GM06990 (cell line): ENCODE data around the gene PALLD.
A peak's percentile ranks its signal among the peaks of the same experiment; 100 is the strongest.

Source experiments
- DNase-seq: peaks from one replicate; pipeline ENCODE4 v3.0.0-alpha.2; 2011; ENCODE audit not compliant: insufficient read length; ENCODE audit errors: extremely low read depth
- H3K27me3 ChIP-seq: replicated peaks from 2 replicates; pipeline ENCODE4 v1.6.0; 2011; ENCODE audit warnings: low read length; ENCODE audit not compliant: control insufficient read depth, insufficient read depth
- H3K36me3 ChIP-seq: 2 replicates; pipeline ENCODE4 v1.5.1; 2011; ENCODE audit warnings: low read length; ENCODE audit not compliant: control insufficient read depth, insufficient read depth
- H3K4me3 ChIP-seq: replicated peaks from 2 replicates; pipeline ENCODE4 v1.5.1; 2011; ENCODE audit warnings: low read depth, mild to moderate bottlenecking, control low read depth, low read length
- CTCF ChIP-seq: IDR thresholded peaks from 2 replicates; pipeline ENCODE4 v1.5.1; 2011; ENCODE audit warnings: low read length, control low read depth, mild to moderate bottlenecking, inconsistent platforms; ENCODE audit not compliant: insufficient read depth, poor library complexity, severe bottlenecking

PALLD gene

GRCh38 chr4:168549143-168549542 is 52.3 kb downstream of the PALLD start:
- Histone ChIP-seq H3K36me3 (no peaks in the 10 kb centered on the region), H3K4me3 (no peak overlapping the region), H3K27me3 (no peaks in the 10 kb centered on the region)
- DNase-seq = no peak
- no peak for TF ChIP-seq CTCF

- no peak for TF ChIP-seq CTCF
- Histone ChIP-seq H3K4me3 (no peak overlapping the region), H3K27me3 (no peaks in the 10 kb centered on the region), H3K36me3 (no peaks in the 10 kb centered on the region)
- no peak for DNase-seq
These were observed 53.4 kb downstream of the PALLD start for GRCh38 chr4:168550064-168550766.

- Histone ChIP-seq H3K27me3 (no peaks in the 10 kb centered on the region), H3K4me3 (no peak overlapping the region), H3K36me3 (no peaks in the 10 kb centered on the region)
- DNase-seq = no peak
- no peak for TF ChIP-seq CTCF
These were observed 54.4 kb downstream of the PALLD start for GRCh38 chr4:168551211-168551610.

DNA sequence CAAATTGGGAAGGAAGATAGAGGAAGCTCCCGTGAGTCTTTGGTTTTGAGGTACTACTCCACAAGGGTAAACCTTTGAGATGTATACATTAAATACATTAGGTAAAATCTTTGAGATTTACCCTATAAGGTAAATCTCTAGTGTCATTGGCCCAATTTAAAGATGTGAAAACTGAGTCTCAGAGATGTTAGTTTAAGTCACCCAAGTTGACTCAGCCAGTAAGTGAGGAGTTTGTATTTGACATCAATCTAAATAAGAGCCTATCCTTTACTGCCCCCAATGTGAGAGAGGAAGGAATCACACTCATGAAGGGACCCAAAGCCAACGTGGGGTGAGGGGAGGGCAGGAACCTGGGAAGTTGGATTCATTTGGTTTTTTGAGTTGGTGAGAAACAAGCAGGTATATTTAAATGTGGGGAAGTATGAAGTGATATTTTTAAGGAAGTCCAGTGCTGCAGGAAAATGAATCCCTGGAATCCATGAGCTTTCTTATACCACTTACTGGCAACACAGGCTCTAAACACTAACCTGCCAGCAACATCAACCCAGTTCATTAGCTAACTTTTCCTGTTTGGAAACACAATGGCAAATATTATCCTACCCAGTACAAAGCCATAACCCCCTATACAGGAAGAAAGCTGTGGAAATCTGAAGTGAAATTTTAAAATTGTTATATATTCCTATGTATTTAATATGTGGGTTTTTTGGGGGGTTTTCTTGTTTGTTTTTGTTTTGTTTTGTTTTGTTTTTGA is 55.3 kb downstream of the PALLD start:
- TF ChIP-seq CTCF = peak; percentile 8
- DNase-seq = no peak
- no peak overlapping the region for H3K4me3 ChIP-seq
- no peaks in the 10 kb centered on the region for H3K27me3 ChIP-seq
- H3K36me3 ChIP-seq = no peaks in the 10 kb centered on the region

DNA sequence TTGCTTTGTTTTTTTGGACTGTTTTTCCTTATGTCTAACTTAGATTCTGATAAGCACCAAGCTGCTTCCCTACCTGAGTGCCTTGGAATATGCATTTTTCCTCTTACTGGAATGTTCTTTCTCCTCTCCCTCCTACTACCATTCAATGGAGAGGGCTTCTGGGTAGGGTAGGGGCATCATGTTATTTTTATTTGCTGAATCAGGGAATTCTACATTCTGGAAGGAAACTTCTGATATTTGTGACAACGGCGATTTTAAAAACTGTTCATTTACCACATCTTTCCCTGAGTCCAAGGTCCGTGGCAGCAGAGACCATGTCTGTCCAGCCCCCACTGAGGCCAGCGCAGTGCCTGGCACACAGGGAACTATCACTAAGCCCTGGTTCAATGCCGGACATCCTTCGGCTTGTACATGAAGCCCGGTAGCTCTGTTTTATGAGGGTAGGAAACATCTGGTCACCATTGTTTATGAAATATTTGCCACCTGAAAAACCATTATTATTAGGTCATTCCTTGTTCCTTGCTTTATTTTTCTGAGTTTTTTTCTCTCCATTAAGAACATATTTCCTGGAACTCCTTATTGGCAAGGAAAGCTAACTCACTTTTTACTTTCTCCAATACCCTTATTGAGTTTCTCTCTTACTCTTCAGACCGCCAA is 57.0 kb downstream of the PALLD start:
- Histone ChIP-seq H3K27me3 (no peaks in the 10 kb centered on the region), H3K36me3 (no peaks in the 10 kb centered on the region), H3K4me3 (no peak overlapping the region)
- DNase-seq = no peak
- no peak for TF ChIP-seq CTCF
